Measurements from ENCODE around the gene ZNF200.

GRCh38 chr16:3173892-3174617 lies 60.9 kb downstream of the ZNF200 start:
- no peak for TF ChIP-seq CTCF (IDR thresholded peaks at IDR 0.05)
- TF ChIP-seq POLR2A (IDR thresholded peaks at IDR 0.05), result no peak
- TF ChIP-seq EP300 (IDR thresholded peaks at IDR 0.05; ENCODE audit: low read depth), result no peak
- no peak for TF ChIP-seq POLR2AphosphoS5 (IDR thresholded peaks at IDR 0.05)
